H1 (cell line): ENCODE data around the gene TSPAN16. TPM values are rescaled to one million over a fixed set of nuclear protein-coding genes. Genes with fewer than 3 reads are reported as not detected.

Experiments
- CTCF ChIA-PET: fragments of 300-600 bp; sonication (Branson Sonifier 250); formaldehyde crosslinking; loops from one replicate; lab custom pipeline; 2021; ENCODE audit not compliant: partially characterized antibody; lab: Charles Lee
- POLR2A ChIA-PET: fragments of 300-600 bp; sonication (Branson Sonifier 250); formaldehyde crosslinking; loops from one replicate; lab custom pipeline; 2021; ENCODE audit warnings: inconsistent platforms; ENCODE audit not compliant: partially characterized antibody; lab: Charles Lee
- DNase-seq, 2 experiments: peaks; one replicate each; pipeline versions ENCODE4 v3.0.0 to v3.0.0-alpha.2; 2010 to 2022; ENCODE audit warnings: low spot score in 2 of 2, low read depth in 1 of 2, mixed read lengths in 1 of 2
- FAIRE-seq: peaks from 2 replicates; lab custom pipeline; 2011; peaks lifted over from hg19 to GRCh38; lab: Jason Lieb, UNC
- H2AFZ ChIP-seq: 2 replicates; pipeline ENCODE4 v1.8.1; 2012; ENCODE audit warnings: low read length, inconsistent platforms
- H2AK5ac ChIP-seq: 2 replicates; pipeline ENCODE4 v1.6.1; 2013; ENCODE audit warnings: low read depth, low read length
- H2BK120ac ChIP-seq: replicated peaks from 2 replicates; pipeline ENCODE3; 2013; ENCODE audit warnings: low read depth, low read length, inconsistent platforms
- H2BK12ac ChIP-seq: 2 replicates; pipeline ENCODE4 v1.6.1; 2013; ENCODE audit warnings: low read depth, low read length
- H2BK15ac ChIP-seq: 2 replicates; pipeline ENCODE4 v1.6.1; 2013; ENCODE audit warnings: low read length
- H2BK20ac ChIP-seq: 2 replicates; pipeline ENCODE4 v1.6.1; 2013; ENCODE audit warnings: low read length
- H2BK5ac ChIP-seq: 2 replicates; pipeline ENCODE4 v1.6.1; 2013; ENCODE audit warnings: low read depth, low read length
- H3K14ac ChIP-seq: 2 replicates; pipeline ENCODE4 v1.6.1; 2013; ENCODE audit warnings: inconsistent platforms; ENCODE audit not compliant: insufficient read length
- H3K18ac ChIP-seq: 2 replicates; pipeline ENCODE4 v1.6.1; 2013; ENCODE audit warnings: low read length; ENCODE audit errors: extremely low read depth
- H3K23ac ChIP-seq: 2 replicates; pipeline ENCODE4 v1.6.1; 2013; ENCODE audit warnings: inconsistent platforms; ENCODE audit not compliant: insufficient read length
- H3K23me2 ChIP-seq: 2 replicates; pipeline ENCODE4 v1.6.1; 2013; ENCODE audit warnings: low read depth, low read length
- H3K27ac ChIP-seq: 2 replicates; pipeline ENCODE4 v1.6.1; 2011; ENCODE audit warnings: low read depth, low read length, inconsistent platforms
- H3K27me3 ChIP-seq, 4 experiments: replicated peaks in 1 of 4; 1 replicate in 1 of 4; 2 replicates in 3 of 4; pipeline versions ENCODE4 v1.6.1 to v1.8.1; 2011 to 2013; ENCODE audit warnings: low read length in 3 of 4, mild to moderate bottlenecking in 3 of 4, inconsistent platforms in 2 of 4, mixed read lengths in 2 of 4, moderate library complexity in 1 of 4; ENCODE audit not compliant: control insufficient read depth in 3 of 4, insufficient read depth in 3 of 4; ENCODE audit errors: extremely low read depth in 1 of 4
- H3K36me3 ChIP-seq, 4 experiments: 2 replicates each; pipeline versions ENCODE4 v1.6.1 to v1.8.1; 2011 to 2013; ENCODE audit warnings: mild to moderate bottlenecking in 4 of 4, low read length in 3 of 4, moderate library complexity in 2 of 4, control low read depth in 1 of 4, inconsistent platforms in 1 of 4; ENCODE audit not compliant: insufficient read depth in 4 of 4, control insufficient read depth in 2 of 4
- H3K4ac ChIP-seq: replicated peaks from 2 replicates; pipeline ENCODE3; 2013; ENCODE audit warnings: low read length, low read depth, mixed read lengths, inconsistent platforms; ENCODE audit not compliant: insufficient read length
- H3K4me1 ChIP-seq, 4 experiments: replicated peaks in 1 of 4; 1 replicate in 1 of 4; 2 replicates in 3 of 4; pipeline versions ENCODE4 v1.6.1 to v1.8.1; 2011 to 2013; ENCODE audit warnings: low read length in 3 of 4, inconsistent platforms in 2 of 4, mixed read lengths in 1 of 4; ENCODE audit not compliant: insufficient read depth in 4 of 4, control insufficient read depth in 3 of 4
- H3K4me2 ChIP-seq, 2 experiments: 2 replicates each; pipeline versions ENCODE4 v1.6.1 to v1.8.1; 2011 to 2013; ENCODE audit warnings: low read depth in 2 of 2, low read length in 2 of 2, control low read depth in 1 of 2, inconsistent platforms in 1 of 2, mild to moderate bottlenecking in 1 of 2; ENCODE audit not compliant: insufficient read depth in 1 of 2
- H3K4me3 ChIP-seq, 4 experiments: fragments of 200-600, 300-600 bp in 1 of 4; sonication (generic), shearing (Covaris generic), sonication (Bioruptor Twin) in 1 of 4; 2 replicates each; pipeline versions ENCODE4 v1.5.1 to v1.8.1; 2011 to 2016; ENCODE audit warnings: low read length in 4 of 4, low read depth in 3 of 4, control low read depth in 2 of 4, inconsistent platforms in 2 of 4, mild to moderate bottlenecking in 2 of 4, mixed read lengths in 1 of 4, moderate library complexity in 1 of 4; ENCODE audit not compliant: insufficient read depth in 2 of 4; ENCODE audit errors: extremely low read depth in 1 of 4
- H3K56ac ChIP-seq: replicated peaks from 2 replicates; pipeline ENCODE3; 2013; ENCODE audit warnings: low read depth, mild to moderate bottlenecking, mixed read lengths, low read length, inconsistent platforms; ENCODE audit not compliant: insufficient read length
- H3K79me1 ChIP-seq: 2 replicates; pipeline ENCODE4 v1.6.1; 2013; ENCODE audit warnings: low read depth, low read length, control low read depth
- H3K79me2 ChIP-seq, 2 experiments: 2 replicates each; pipeline versions ENCODE4 v1.6.1 to v1.8.1; 2012 to 2013; ENCODE audit warnings: low read length in 2 of 2, mild to moderate bottlenecking in 2 of 2, inconsistent platforms in 1 of 2; ENCODE audit not compliant: insufficient read depth in 2 of 2, control insufficient read depth in 1 of 2
- H3K9ac ChIP-seq, 4 experiments: replicated peaks in 1 of 4; 1 replicate in 1 of 4; 2 replicates in 3 of 4; pipeline versions ENCODE4 v1.6.1 to v1.8.1; 2011 to 2013; ENCODE audit warnings: low read depth in 3 of 4, low read length in 3 of 4, control low read depth in 2 of 4, mild to moderate bottlenecking in 2 of 4, moderate library complexity in 2 of 4, inconsistent platforms in 1 of 4; ENCODE audit errors: extremely low read depth in 1 of 4
- H3K9me3 ChIP-seq, 2 experiments: 2 replicates each; pipeline versions ENCODE4 v1.6.1 to v1.8.1; 2012 to 2013; ENCODE audit warnings: mild to moderate bottlenecking in 2 of 2, moderate library complexity in 2 of 2, control low read depth in 1 of 2, inconsistent platforms in 1 of 2, low read depth in 1 of 2, low read length in 1 of 2, mixed read lengths in 1 of 2; ENCODE audit not compliant: insufficient read depth in 2 of 2
- H4K20me1 ChIP-seq, 2 experiments: replicated peaks in 1 of 2; 2 replicates each; pipeline versions ENCODE3 to v1.8.1; 2011 to 2013; ENCODE audit warnings: inconsistent platforms in 2 of 2, low read length in 2 of 2, mild to moderate bottlenecking in 1 of 2; ENCODE audit not compliant: insufficient read depth in 2 of 2, control insufficient read depth in 1 of 2
- H4K5ac ChIP-seq: 2 replicates; pipeline ENCODE4 v1.6.1; 2013; ENCODE audit warnings: low read length, low read depth, mixed read lengths, inconsistent platforms; ENCODE audit not compliant: insufficient read length
- H4K8ac ChIP-seq: 2 replicates; pipeline ENCODE4 v1.8.0; 2013; ENCODE audit warnings: mild to moderate bottlenecking, moderate library complexity, low read length, inconsistent platforms; ENCODE audit not compliant: insufficient read depth; ENCODE audit errors: extremely low read depth
- H4K91ac ChIP-seq: replicated peaks from 2 replicates; pipeline ENCODE3; 2013; ENCODE audit warnings: low read length, mixed read lengths, inconsistent platforms; ENCODE audit not compliant: insufficient read length
- CBX5 ChIP-seq: fragments of 300-800, 300-1000 bp; sonication (generic); IDR thresholded peaks from 2 replicates; pipeline ENCODE4 v1.7.1; 2016; ENCODE audit warnings: antibody characterized with exemption, low read length, low read depth
- WGBS, 2 experiments: shearing (Covaris generic) in 1 of 2; methylation state at CpG; one replicate each; pipeline versions ENCODE4 v1.1.6 to v1.1.7; 2013 to 2015; ENCODE audit warnings: low lambda C conversion rate in 2 of 2, mixed read lengths in 2 of 2, inconsistent platforms in 1 of 2, low coverage in 1 of 2, missing lambda C conversion rate in 1 of 2; ENCODE audit not compliant: insufficient replicate concordance in 2 of 2, insufficient coverage in 1 of 2, insufficient read length in 1 of 2; ENCODE audit errors: extremely low coverage in 1 of 2, missing lambda C conversion rate in 1 of 2; 5-methylcytosine and 5-hydroxymethylcytosine counted together
- polyA plus RNA-seq, 7 experiments: library from polyadenylated mRNA; depleted of rRNA in 3 of 7; stranded (reverse) in 5 of 7; unstranded in 2 of 7; fragments of >200 nt in 5 of 7; fragments of 200-250 nt in 2 of 7; gene quantifications; 1 replicate in 5 of 7; 2 replicates in 1 of 7; 4 replicates in 1 of 7; pipeline versions ENCODE4 v1.2.1 to v1.2.3, GENCODE V29; 2011 to 2013; ENCODE audit warnings: missing spikeins in 2 of 7, mixed read lengths in 2 of 7
- total RNA-seq: library from RNA; stranded (reverse); fragmentation: NEBNext Ultra II Directional; extraction: Animal tissue kit (Norgen Biotek cat#: 25700); gene quantifications from 2 replicates; pipeline ENCODE4 v1.2.1, GENCODE V29; 2021

The TSPAN16 gene
- total and polyA plus RNA-seq, 2 of the 8 experiments (the other 6 are each of a cell fraction or from before 2014, with no cell fraction given) = not detected

- Histone ChIP-seq H2BK15ac (no peak overlapping the region), H3K4me1 (peaks cover 2 to 5% (median 3%) of the 10 kb centered on the region in 4 experiments; a peak in 4 of 7 replicates), H3K23ac (no peak overlapping the region), H3K4me2 (no peak overlapping the region), H3K79me2 (no peaks in the 10 kb centered on the region), H3K18ac (no peak overlapping the region), H3K27ac (no peak overlapping the region), H3K4ac (no peak overlapping the region), H3K9ac (no peak overlapping the region), H3K14ac (no peak overlapping the region), H3K79me1 (no peaks in the 10 kb centered on the region), H2BK120ac (no peak overlapping the region), H3K23me2 (no peaks in the 10 kb centered on the region), H3K56ac (no peak overlapping the region), H2BK12ac (no peak overlapping the region), H4K91ac (no peak overlapping the region), H2BK5ac (no peak overlapping the region), H4K20me1 (peaks cover 0 to 9% of the 10 kb centered on the region in 2 experiments), H3K36me3 (peaks cover 4 to 20% (median 13%) of the 10 kb centered on the region in 4 experiments; a peak in 6 of 8 replicates), H3K27me3 (no peaks in the 10 kb centered on the region), H2BK20ac (no peak overlapping the region), H2AK5ac (no peak overlapping the region), H2AFZ (no peak overlapping the region), H4K5ac (no peak overlapping the region), H4K8ac (no peak overlapping the region), H3K4me3 (no peak overlapping the region), H3K9me3 (no peaks in the 10 kb centered on the region)
- FAIRE-seq (no peak), DNase-seq (no peak)
- ChIA-PET CTCF (no interaction called here), POLR2A (no interaction called here)
- WGBS, 2 experiments = 89% methylated on average over 12 of the region's 14 CpGs; no CpG with 5 or more reads in 1 of the 2 experiments
- TF ChIP-seq CBX5 = no peak
These were observed 48.0 kb upstream of the TSPAN16 start for GRCh38 chr19:11247934-11248333.
